Caco-2 (cell line): ENCODE data around the gene AKAP1. TPM values are rescaled to one million over a fixed set of nuclear protein-coding genes. Genes with fewer than 3 reads are reported as not detected.

Experiments used
- BruUV-seq: library from RNA; stranded (reverse); fragments of 400-500 nt; replicated peaks from 2 replicates; lab custom pipeline; 2021; lab: Mats Ljungman, UMichigan
- CTCF ChIA-PET: fragments of 300-600 bp; sonication (Branson Sonifier 250); formaldehyde crosslinking; loops from one replicate; lab custom pipeline; 2022; ENCODE audit warnings: antibody characterized with exemption; lab: Charles Lee
- POLR2A ChIA-PET: fragments of 300-600 bp; sonication (Branson Sonifier 250); formaldehyde crosslinking; loops from one replicate; lab custom pipeline; 2022; ENCODE audit warnings: antibody characterized with exemption; lab: Charles Lee
- DNase-seq, 2 experiments: peaks; one replicate each; pipeline versions ENCODE4 v3.0.0 to v3.0.0-alpha.2; 2020 to 2022
- H3K27me3 ChIP-seq: replicated peaks from 2 replicates; pipeline ENCODE4 v1.6.0; 2011; ENCODE audit warnings: low read length; ENCODE audit not compliant: control insufficient read depth, insufficient read depth
- H3K36me3 ChIP-seq: 2 replicates; pipeline ENCODE4 v1.5.1; 2011; ENCODE audit warnings: low read length; ENCODE audit not compliant: control insufficient read depth, insufficient read depth
- H3K4me1 ChIP-seq: fragments of 250-450 bp; sonication (Bioruptor Pico); 2 replicates; pipeline ENCODE4 v1.5.1; 2020; ENCODE audit warnings: mild to moderate bottlenecking
- H3K4me3 ChIP-seq: 2 replicates; pipeline ENCODE4 v1.5.1; 2011; ENCODE audit warnings: low read depth, mild to moderate bottlenecking, control low read depth, low read length
- H3K9me3 ChIP-seq: fragments of 250-450 bp; sonication (Bioruptor Pico); 2 replicates; pipeline ENCODE4 v1.5.1; 2020; ENCODE audit warnings: mild to moderate bottlenecking, moderate library complexity
- H3K27ac Mint-ChIP-seq: one replicate; pipeline ENCODE4 v1.8.0; 2022; ENCODE audit warnings: mixed read lengths; ENCODE audit not compliant: unreplicated experiment
- H3K27me3 Mint-ChIP-seq: one replicate; pipeline ENCODE4 v1.8.0; 2022; ENCODE audit warnings: mixed read lengths; ENCODE audit not compliant: insufficient read depth, unreplicated experiment
- H3K36me3 Mint-ChIP-seq: one replicate; pipeline ENCODE4 v1.8.0; 2022; ENCODE audit warnings: mild to moderate bottlenecking, mixed read lengths; ENCODE audit not compliant: insufficient read depth, unreplicated experiment
- H3K4me1 Mint-ChIP-seq: one replicate; pipeline ENCODE4 v1.8.0; 2022; ENCODE audit warnings: low read depth, mixed read lengths; ENCODE audit not compliant: unreplicated experiment
- H3K4me3 Mint-ChIP-seq: one replicate; pipeline ENCODE4 v1.8.0; 2022; ENCODE audit warnings: mild to moderate bottlenecking, moderate library complexity, mixed read lengths; ENCODE audit not compliant: unreplicated experiment
- H3K9me3 Mint-ChIP-seq: one replicate; pipeline ENCODE4 v1.8.0; 2022; ENCODE audit warnings: mixed read lengths; ENCODE audit not compliant: unreplicated experiment
- CTCF ChIP-seq, 2 experiments: fragments of 200-600 bp in 1 of 2; IDR thresholded peaks; 1 replicate in 1 of 2; 2 replicates in 1 of 2; pipeline versions ENCODE4 v1.5.1 to v1.8.0; 2011 to 2022; ENCODE audit warnings: antibody characterized with exemption in 1 of 2, control low read depth in 1 of 2, inconsistent platforms in 1 of 2, low read depth in 1 of 2, low read length in 1 of 2, mild to moderate bottlenecking in 1 of 2, moderate library complexity in 1 of 2; ENCODE audit not compliant: insufficient read depth in 1 of 2, severe bottlenecking in 1 of 2, unreplicated experiment in 1 of 2
- intact Hi-C: fragments of 100-400 bp; cut with micrococcal nuclease; formaldehyde crosslinking; loops from one replicate; pipeline ENCODE4 v1.10.0; 2022; ENCODE audit not compliant: unreplicated experiment
- total RNA-seq: library from RNA; stranded (reverse); gene quantifications from 2 replicates; pipeline ENCODE4 v1.2.3, GENCODE V29; 2022

AKAP1 gene
- total RNA-seq, 1 experiment from 2014 or later, result 87.1 TPM

- no peaks in the 10 kb centered on the region for H3K36me3 ChIP-seq
- no TSS peak for BruUV-seq
- no peak for DNase-seq
- H3K4me3 ChIP-seq, result no peak overlapping the region
- 0 out of 2 replicates have a peak, but pooled peaks cover 2% of the 10 kb centered on the region for H3K4me1 ChIP-seq
- ChIA-PET POLR2A (no interaction called here), CTCF (interaction anchor here (0.7 kb wide), 1 partner anchor 600 kb away, joined by 3 read pairs; no protein-coding TSS in a partner anchor)
- no peaks in the 10 kb centered on the region for H3K4me1 Mint-ChIP-seq
- H3K27ac Mint-ChIP-seq, result no peak overlapping the region
- no peak overlapping the region for H3K4me3 Mint-ChIP-seq
- TF ChIP-seq CTCF (IDR thresholded peaks at IDR 0.05; ENCODE audit: insufficient read depth in 1 of 2, low read depth in 1 of 2, low read length in 1 of 2, severe bottlenecking in 1 of 2, unreplicated experiment in 1 of 2), result no peak
- no peaks in the 10 kb centered on the region for H3K9me3 Mint-ChIP-seq
- H3K9me3 ChIP-seq, result no peaks in the 10 kb centered on the region
- H3K27me3 Mint-ChIP-seq, result no peaks in the 10 kb centered on the region
- no peaks in the 10 kb centered on the region for H3K36me3 Mint-ChIP-seq
- intact Hi-C loops, result no loop called here
- no peaks in the 10 kb centered on the region for H3K27me3 ChIP-seq
Measured at GRCh38 chr17:57140316-57140715, 55.3 kb downstream of the AKAP1 start.

- no peak overlapping the region for H3K27ac Mint-ChIP-seq
- no TSS peak for BruUV-seq
- Histone ChIP-seq H3K36me3 (no peaks in the 10 kb centered on the region), H3K27me3 (no peaks in the 10 kb centered on the region), H3K4me1 (0 out of 2 replicates have a peak, but pooled peaks cover 2% of the 10 kb centered on the region), H3K9me3 (no peaks in the 10 kb centered on the region; the same call in 1 of the 2 replicates), H3K4me3 (no peak overlapping the region)
- no peaks in the 10 kb centered on the region for H3K27me3 Mint-ChIP-seq
- intact Hi-C loops, result no loop called here
- no peak for TF ChIP-seq CTCF (IDR thresholded peaks at IDR 0.05; ENCODE audit: insufficient read depth in 1 of 2, low read depth in 1 of 2, low read length in 1 of 2, severe bottlenecking in 1 of 2, unreplicated experiment in 1 of 2)
- ChIA-PET POLR2A (no interaction called here), CTCF (interaction anchor here (1.0 kb wide), 1 partner anchor 640 kb away, joined by 3 read pairs; no protein-coding TSS in a partner anchor)
- H3K4me1 Mint-ChIP-seq, result no peaks in the 10 kb centered on the region
- H3K36me3 Mint-ChIP-seq, result no peaks in the 10 kb centered on the region
- no peak overlapping the region for H3K4me3 Mint-ChIP-seq
- no peaks in the 10 kb centered on the region for H3K9me3 Mint-ChIP-seq
- no peak for DNase-seq
Measured at GRCh38 chr17:57142925-57143324, 57.9 kb downstream of the AKAP1 start.

GRCh38 chr17:57143361-57143760 is 58.3 kb downstream of the AKAP1 start:
- no peak for TF ChIP-seq CTCF (IDR thresholded peaks at IDR 0.05; ENCODE audit: insufficient read depth in 1 of 2, low read depth in 1 of 2, low read length in 1 of 2, severe bottlenecking in 1 of 2, unreplicated experiment in 1 of 2)
- peaks cover under 1% of the 10 kb centered on the region; the same call in 1 of the 2 replicates for H3K9me3 ChIP-seq
- Mint-ChIP-seq H3K27ac (no peak overlapping the region), H3K36me3 (no peaks in the 10 kb centered on the region), H3K27me3 (no peaks in the 10 kb centered on the region), H3K4me1 (no peaks in the 10 kb centered on the region), H3K4me3 (no peak overlapping the region), H3K9me3 (no peaks in the 10 kb centered on the region)
- 0 out of 2 replicates have a peak, but pooled peaks cover 2% of the 10 kb centered on the region for H3K4me1 ChIP-seq
- intact Hi-C loops, result no loop called here
- no peak overlapping the region for H3K4me3 ChIP-seq
- ChIA-PET CTCF (no interaction called here), POLR2A (no interaction called here)
- H3K36me3 ChIP-seq, result no peaks in the 10 kb centered on the region
- BruUV-seq, result no TSS peak
- DNase-seq, result no peak
- no peaks in the 10 kb centered on the region for H3K27me3 ChIP-seq
